Activated CD4-positive, CD25-positive, alpha-beta regulatory T cell treated with anti-CD3 and anti-CD28 coated beads, Interleukin-2, amount 50 U/mL, for 16 hours (primary cell): ENCODE data around the gene PCDH9.
"Not testable (repeated sequence)": the region's sequence is repeated elsewhere in the genome, so short reads cannot be mapped to it uniquely, and the experiment has no call there.

Experiments
- DNase-seq: peaks from one replicate; pipeline ENCODE4 v3.0.0-alpha.2; 2020; ENCODE audit warnings: low read depth, low spot score

The PCDH9 gene

DNA sequence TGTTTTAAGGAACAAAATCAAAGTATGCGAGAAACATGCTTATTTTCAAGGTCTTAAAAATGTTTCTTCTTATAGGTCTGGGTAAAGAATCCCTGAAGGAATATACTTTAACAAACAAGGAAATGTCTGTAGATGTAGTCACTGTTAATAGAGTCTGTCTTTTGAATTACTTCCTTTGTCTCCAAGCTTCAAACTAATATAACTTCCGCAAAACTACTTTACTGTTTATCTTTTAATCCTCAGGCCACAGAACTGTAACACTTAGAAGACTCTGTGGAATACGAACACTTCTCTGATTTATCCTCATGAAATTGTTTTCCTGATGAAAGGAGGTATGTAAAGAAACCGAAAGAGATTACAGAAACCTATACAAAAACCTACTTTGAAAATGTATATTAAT is 316.0 kb downstream of the PCDH9 start:
- no peak for DNase-seq

DNA sequence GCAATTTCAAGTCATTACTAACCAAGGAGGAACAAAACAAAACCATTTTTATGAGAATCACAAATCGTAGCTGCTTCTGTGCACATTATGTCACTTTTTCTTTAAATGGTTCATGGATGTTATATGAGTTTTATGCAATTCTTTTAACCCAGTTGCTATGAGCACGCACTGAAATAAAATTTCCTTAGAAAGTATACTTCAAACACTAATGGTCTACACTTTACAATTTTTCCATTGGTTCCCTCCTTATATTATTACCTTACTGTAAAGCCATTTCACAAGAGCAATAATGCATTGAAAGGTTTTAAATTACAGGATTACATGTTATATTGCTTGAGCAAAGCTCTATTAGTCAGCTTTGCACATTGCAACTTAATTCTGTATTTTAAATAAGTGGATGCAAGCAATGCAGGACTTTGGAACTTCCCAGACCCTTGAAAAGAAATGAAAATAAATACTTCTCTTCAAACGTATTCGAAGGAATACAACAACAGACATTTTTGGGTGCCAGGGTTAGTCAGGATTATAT is 318.7 kb downstream of the PCDH9 start:
- no peak for DNase-seq

DNA sequence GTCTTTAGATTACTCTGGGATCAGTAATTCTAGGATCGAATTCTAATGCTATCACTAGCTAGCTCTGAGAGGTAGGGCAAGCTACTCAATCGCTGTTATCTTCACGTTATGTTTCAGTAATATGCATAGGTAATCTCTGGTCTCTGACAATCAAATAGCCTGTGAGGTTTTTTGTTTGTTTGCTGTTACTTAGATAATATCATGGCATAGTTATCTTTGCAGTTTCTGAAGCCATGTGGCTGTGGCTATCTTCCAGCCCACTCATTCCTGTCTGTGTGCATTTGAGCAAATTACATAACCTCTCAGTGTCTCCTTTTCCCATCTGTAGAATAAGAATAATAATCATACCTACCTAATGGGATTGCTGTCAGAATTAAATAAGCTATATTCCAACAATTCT is 330.2 kb downstream of the PCDH9 start:
- DNase-seq: no peak

DNA sequence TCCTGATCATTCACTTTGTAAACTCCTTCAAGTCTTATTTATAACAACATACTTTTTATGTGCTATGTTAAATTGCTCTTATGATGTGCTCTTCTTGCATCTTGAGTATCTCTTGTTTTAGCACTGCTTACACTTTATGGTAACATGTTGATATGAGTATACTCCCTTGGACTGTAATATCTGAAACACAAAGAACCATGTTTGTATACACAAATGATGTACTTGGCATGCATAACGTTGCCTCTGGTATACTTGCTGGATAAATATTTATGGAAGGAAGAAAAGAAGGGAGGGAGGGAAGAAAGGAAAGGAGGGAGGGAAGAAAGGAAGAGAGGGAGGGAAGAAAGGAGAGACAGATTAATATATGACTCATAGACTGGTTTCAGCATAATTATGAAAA is 333.2 kb downstream of the PCDH9 start:
- DNase-seq: no peak

DNA sequence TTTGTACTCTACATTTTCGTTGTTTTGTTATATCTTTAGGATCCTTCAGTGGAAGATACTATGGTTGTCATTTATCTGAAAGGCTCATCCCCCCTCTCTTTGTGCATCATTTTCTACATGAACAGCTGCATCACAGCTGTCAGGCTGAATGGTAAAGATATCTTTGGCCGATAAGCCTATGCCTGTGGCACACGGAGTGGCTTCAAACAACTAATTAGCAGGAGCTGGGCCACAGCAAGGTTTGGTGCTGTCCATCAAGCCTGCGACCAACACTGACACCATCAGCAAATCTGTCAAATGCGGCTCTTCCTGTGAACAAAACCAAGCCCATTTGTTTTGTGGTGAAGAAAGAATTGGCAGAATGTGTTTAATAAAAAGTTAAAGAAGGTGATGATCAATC is 334.4 kb downstream of the PCDH9 start:
- DNase-seq: no peak

DNA sequence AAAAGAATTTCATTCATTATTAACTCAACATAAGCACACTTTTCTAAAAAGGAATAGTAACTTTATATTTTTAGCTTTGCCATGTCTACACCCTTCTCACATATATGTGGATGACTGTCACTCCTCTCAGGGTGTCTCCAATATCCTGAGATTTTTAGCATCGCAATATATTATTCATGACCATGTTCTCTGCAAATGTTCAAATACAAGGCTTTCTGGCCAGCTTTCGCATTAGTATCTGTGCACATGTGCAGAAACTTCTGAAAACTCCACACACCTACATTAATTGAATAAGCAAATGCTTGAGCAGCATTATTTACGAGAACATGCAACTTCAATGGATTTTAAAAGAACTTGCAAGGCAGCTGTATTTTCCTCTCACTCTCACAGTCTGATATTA is 334.8 kb downstream of the PCDH9 start:
- no peak for DNase-seq

DNA sequence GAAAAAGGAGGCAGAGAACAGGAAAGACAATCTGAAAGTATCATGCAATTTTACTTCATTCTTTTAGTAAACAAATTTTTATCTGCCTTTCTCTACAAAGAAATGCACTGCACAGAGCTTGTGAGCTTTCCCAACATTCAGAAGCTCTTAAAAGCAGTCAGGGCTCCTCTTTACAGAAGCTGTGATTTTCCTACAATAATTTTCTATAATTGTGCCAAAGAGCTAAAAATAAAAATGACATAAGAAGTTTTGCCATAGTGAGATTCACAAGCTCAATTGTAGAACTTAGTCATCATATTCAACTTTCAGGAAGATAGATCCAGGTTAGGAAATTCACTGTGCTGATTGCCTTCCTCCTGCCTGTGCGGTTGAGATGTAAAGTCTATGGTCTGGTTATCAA is 341.4 kb downstream of the PCDH9 start:
- DNase-seq: no peak

DNA sequence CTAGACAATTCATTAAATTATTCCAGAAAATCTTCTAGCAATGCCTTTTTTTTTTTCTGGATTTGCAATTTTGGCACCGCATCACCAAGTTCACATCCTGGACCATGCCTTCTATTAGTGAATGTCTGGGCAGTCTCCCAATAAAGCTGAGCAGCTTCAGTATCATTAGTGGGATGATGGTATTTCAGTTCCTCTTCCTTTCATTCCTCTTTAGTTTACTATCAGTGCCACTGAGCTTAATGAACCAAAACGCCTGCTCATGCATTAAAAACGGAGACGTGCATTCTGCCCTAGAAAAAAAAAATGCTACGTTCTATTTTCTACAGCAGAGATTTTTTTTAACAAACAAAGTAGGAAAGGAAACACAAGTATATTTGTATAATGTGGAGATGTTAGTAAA is 343.0 kb downstream of the PCDH9 start:
- no peak for DNase-seq

DNA sequence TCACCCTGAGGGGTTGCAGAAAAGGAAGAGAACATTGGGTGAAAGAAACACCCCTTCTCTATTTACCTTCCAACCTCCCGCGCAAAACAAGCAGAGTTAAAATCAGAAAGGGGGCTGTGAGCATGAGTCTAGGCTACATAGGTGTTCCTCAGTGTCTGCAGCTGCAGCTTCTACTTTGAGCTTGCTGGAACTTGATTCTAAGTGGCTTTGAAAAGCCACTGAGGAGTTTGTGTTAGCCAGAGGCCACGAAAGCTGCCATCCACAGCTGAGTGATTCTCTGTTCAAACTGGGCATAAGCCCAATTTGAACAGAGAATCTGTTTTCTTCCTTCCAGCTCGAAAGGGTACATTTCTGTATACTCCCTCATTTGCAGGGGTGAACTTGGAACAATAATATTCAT is 343.9 kb downstream of the PCDH9 start:
- DNase-seq: no peak

DNA sequence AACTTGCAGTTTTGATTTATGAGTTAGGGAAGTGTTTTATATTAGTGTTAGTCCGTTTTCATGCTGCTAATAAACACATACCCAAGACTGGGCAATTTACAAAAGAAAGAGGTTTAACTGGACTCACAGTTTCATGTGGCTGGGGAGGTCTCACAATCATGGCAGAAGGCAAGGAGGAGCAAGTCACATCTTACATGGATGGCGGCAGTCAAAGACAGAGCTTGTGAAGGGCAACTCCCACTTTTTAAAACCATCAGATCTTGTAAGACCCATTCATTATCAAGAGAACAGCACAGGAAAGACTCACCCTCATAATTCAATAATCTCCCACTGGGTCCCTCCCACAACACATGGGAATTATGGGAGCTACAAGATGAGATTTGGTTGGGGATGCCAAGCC is 349.0 kb downstream of the PCDH9 start:
- DNase-seq: not testable (repeated sequence)

DNA sequence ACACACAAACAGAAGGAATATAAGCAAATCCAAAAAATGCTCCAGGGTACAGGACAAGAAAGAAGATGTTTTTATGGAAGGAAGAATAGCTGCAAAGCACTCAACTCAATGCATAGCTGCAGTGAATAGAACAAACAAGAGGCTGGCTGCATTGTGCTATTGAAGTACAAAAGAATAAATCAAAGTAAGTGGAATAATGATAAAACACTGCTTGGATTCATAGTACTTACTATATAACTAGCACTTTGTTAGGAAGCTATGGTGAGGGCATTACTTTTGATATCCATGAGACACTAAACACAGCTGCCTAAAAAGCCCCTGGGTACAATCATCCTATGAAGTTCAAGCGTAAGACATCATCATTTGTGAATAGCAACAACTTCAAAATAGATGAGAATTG is 350.1 kb downstream of the PCDH9 start:
- no peak for DNase-seq

DNA sequence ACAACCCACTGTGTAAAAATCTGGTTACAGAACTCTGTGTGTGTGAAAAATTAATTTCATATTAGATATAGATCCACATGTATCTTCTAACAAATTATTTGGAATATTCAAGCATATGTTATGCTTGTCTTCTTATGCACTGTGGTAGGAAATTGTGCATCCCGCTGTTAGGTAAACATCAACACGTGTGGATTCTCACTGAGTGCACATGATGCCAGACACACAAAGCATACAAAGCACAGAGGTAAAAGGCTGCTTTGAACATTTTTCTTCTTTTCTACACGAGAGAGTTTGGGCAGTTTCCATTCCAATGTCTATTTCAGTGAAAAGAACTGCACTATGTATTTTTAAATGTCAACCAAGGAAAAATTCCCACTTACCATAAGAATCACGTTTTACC is 354.9 kb downstream of the PCDH9 start:
- DNase-seq: no peak

DNA sequence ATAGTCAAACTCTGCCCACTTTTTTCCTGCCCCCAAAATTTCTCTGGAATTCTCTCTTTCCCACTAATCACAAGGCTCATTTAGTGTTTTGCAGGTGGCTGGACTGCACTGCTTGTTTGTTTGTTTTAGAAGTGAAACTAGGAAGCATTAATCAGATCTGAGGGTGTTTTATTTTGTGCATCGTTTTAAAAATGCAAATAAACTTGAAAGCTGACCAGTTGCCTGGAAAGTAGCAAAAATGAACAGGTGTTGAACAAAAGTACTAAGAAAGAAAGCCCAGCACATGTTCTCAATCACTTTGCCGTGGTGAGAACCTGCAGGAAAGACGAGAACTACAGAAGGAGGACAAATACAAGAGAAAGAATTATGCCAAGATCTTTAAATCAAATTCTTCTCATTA is 365.5 kb downstream of the PCDH9 start:
- no peak for DNase-seq

DNA sequence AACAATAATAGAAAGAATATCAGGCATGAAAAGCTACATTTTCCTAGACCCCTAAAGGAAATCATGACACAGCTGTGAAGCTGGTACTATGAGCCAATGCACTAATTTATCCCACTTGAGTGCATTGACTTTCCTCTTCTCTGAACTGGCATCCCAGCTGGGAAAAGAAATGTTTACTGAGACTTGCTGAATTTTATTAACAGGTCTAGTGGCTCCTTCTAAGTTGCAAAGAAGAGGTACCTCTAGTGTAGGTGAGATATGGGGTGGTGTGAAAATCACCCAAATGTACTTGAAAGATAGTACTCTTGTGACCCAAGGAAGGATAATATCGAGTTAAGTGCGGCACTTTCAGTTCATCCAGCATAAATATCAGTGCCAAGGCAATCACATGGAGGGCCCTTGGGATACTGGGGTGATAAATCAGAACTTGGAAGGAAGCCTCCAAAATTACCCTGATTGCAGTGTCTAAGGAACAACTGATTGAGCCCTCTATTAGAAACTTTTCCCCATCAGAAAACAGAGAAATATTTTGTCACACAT is 369.2 kb downstream of the PCDH9 start:
- DNase-seq: no peak

DNA sequence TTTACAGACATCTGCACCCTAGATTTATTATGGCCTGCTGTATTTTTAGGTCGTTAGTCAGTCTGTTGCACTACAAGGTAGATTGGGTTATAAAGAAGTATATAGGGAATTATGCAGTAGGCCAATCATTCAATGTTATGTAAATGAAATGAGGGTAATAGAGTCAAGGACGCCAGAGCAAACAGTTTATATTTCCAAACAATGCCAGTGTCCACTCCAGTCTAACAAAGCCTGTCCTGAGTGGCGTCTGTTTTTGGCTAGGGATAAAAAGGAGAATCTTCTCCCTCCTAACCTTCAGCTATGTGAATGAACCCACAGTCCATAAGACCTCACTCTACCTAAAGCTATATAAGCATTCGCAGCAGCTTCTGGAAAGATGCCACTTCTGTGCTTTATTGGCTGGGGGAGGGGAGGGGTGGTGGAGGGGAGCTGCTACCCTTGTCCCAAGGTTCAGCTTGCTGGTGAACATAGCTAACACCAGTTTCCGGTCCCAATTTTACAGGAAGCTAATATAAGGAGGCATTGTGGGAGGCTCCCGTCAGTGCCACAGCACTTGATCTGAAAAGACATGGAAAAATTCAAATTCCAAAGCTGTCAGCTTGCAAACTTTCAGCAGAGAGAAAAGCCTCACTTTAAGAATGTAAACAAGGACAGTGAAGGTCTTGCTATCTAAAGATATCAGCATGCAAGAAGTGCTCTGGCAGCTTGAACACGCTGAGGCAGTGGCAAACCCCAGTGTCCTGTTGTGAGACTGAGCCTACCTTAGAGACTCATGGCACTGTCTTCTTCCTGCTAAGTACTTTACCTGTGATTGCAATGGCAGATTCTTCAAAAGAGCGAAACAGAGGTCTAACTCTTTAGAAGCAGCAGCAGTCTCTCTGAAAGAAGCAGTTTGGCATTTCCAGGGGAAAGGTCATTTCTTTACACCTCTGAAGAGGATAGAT is 369.9 kb downstream of the PCDH9 start:
- no peak for DNase-seq

DNA sequence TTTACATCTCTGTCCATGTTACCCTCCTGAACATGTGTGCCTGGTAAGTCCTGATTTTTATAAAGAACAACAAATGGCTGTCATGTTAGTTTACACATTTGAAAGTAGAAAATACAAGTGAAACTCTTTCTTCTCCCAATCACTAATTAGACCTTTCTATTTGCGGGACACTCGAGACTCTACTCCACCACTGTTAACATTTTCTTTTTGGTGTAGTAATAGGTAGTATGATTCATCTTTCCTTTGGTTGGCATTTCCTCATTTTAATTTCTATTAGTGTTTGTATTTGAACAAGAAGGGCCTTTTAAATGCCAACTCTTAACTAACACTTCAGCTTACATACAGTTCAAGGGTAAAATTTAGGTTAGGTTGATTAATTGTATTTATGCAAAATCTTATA is 371.1 kb downstream of the PCDH9 start:
- DNase-seq: no peak

DNA sequence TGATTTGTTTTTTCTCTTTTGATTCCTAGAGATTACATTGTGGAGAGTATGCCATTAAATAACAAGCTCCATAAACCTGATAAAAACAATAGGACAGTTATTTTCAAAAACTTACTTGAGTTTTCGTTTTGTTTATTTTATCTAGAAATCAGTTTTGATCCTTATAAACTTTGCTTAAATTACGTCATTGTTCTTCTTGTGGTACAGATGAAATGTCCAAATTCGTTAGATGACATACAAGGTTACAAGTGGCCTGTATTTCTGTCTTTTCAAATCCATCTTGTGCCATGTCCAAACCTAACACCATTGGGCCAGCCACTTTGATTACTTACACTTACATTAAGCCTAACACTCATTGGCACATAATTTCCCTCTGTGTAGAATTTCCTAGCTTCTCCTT is 372.0 kb downstream of the PCDH9 start:
- no peak for DNase-seq

DNA sequence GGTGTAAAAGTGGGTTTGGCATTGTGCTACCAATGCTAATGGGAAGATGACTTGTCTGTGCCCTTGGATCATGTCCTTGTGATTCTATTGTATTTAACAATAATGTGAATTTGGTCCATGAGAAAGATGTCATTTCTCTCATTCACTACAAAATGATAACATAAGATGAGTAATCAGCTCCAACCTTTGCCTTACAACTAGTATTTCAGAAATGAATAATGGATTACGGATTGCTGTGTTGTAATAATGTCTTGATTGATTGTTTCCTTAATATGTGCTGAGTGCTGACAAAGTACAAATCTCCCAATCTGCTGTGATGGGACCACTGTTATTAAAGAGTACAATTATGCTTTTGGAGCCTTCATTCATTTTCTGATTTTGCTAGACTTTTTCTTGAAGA is 375.0 kb downstream of the PCDH9 start:
- DNase-seq: no peak

DNA sequence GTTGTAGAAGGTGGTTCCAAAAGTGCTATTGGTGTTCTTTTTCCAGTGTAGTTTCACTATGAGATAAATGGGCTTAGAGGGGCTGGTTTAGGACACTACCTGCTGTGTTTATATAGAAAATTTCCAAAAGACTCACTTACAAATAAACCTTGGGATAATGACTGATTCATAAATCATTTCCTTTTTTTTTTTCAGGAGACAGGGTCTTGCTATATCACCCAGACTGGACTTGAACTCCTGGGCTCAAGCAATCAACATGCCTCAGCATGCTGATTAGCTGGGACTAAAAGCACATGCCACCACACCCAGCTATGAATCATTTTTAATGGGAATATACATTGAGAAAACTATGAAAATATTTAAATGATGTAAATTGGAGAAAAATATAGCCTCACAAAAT is 376.6 kb downstream of the PCDH9 start:
- no peak for DNase-seq

DNA sequence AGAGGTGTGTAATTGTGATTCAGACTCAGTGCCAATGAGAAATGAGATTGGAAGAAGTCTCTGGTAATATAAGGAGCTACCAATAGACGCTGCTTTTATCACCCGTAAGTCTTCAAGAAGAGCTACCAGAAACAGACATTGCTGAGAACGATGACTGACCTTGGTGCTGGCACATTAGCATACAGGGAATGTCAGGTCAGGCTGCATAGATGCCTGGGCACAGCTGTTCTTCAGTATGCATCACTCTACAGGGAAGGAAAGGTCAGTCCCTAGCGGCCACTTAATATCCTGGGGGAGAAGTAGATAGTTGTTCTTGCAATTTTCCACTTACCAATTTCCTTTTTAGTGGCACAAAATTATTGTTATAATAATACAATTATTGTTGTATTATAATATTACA is 380.4 kb downstream of the PCDH9 start:
- no peak for DNase-seq

DNA sequence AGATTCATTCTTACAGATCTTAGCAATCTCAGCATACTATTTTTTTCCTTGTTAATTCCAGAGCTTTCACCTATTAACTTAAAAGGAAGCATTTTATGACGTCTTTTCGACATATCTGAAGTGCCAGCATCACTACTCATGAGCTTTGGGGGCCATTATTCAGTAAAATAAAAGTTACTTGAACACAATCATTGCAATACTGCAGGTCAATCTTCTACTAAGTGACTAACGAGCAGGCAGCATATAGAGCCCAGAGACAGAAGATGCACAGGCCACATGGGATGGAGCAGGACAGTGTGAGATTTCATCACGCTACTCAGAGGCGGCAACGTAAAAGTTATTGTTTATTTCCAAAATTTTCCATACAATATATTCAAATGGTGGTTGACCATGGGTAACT is 382.6 kb downstream of the PCDH9 start:
- DNase-seq: no peak

DNA sequence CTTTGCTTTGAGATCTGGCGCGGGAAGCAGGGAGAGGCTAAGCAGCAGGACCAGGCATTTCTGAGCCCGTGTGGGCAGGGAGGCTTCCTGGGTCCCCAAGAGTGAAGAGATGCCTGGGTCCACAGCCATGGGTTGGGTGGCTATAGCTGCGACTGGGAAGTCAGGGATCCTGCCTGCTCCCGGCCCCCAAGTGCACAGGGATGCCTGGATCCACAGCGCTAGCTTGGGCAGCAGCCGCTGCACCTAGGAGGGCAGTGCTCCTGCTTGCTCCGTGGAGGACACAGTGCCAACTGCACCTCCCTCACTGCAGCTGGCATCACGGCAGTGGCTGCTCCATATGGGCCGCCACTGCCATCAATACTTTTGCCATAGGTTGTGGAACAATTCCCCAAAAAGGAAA is 384.7 kb downstream of the PCDH9 start:
- no peak for DNase-seq

DNA sequence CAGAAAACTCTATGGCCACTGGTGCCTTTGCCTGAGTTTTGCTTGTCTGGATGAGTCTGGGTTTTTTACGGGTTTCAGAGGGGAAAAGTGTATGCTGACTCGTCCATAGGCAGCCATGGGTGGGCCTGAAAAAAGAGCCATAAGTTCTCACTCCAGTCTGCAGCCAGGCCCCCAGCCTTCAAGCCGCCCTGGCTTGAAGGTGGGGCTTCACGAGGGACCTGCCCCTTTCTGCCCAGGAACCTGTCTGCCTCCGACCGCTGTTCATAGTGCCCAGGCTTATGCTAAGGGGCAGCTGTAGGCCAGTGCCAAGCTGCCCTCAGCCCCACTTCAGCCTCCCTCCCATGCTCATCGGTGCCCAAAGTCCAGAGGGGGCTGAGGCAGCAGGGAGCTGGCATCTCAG is 385.2 kb downstream of the PCDH9 start:
- DNase-seq: no peak
